GM18519 (cell line): Measurements from ENCODE around the gene GJD3.

Experiments used
- ATAC-seq: cut with Tn5 transposase; IDR thresholded peaks from one replicate; pipeline ENCODE4 v1.9.1; 2021; ENCODE audit warnings: mild to moderate bottlenecking, moderate library complexity; ENCODE audit not compliant: unreplicated experiment, low FRiP score

GJD3 gene

GRCh38 chr17:40352779-40353394 lies 11.7 kb downstream of the GJD3 start:
- ATAC-seq: no peak

GRCh38 chr17:40352237-40352778 lies 12.2 kb downstream of the GJD3 start:
- ATAC-seq: no peak

GRCh38 chr17:40351359-40352236 lies 12.9 kb downstream of the GJD3 start:
- ATAC-seq: no peak

- no peak for ATAC-seq
Measured at GRCh38 chr17:40350689-40351358, 13.7 kb downstream of the GJD3 start.

GRCh38 chr17:40349895-40350688 lies 14.4 kb downstream of the GJD3 start:
- no peak for ATAC-seq

GRCh38 chr17:40349477-40349894 lies 15.1 kb downstream of the GJD3 start:
- no peak for ATAC-seq

- ATAC-seq: no peak
Measured at GRCh38 chr17:40348562-40349476, 15.7 kb downstream of the GJD3 start.

GRCh38 chr17:40348136-40348504 lies 16.4 kb downstream of the GJD3 start:
- no peak for ATAC-seq

GRCh38 chr17:40347319-40348135 lies 17.0 kb downstream of the GJD3 start:
- no peak for ATAC-seq

GRCh38 chr17:40346765-40347158 lies 17.8 kb downstream of the GJD3 start:
- no peak for ATAC-seq

- no peak for ATAC-seq
Measured at GRCh38 chr17:40345994-40346764, 18.4 kb downstream of the GJD3 start.

- no peak for ATAC-seq
Measured at GRCh38 chr17:40345161-40345993, 19.2 kb downstream of the GJD3 start.

- ATAC-seq: no peak
Measured at GRCh38 chr17:40344421-40345160, 19.9 kb downstream of the GJD3 start.

- ATAC-seq: no peak
Measured at GRCh38 chr17:40343219-40344119, 21.1 kb downstream of the GJD3 start.

- ATAC-seq: no peak
Measured at GRCh38 chr17:40342504-40343218, 21.9 kb downstream of the GJD3 start.
